Glomerular visceral epithelial cell (primary cell): Measurements from ENCODE around the gene RABGEF1.
"Not testable (repeated sequence)": the region's sequence is repeated elsewhere in the genome, so short reads cannot be mapped to it uniquely, and the experiment has no call there.

Experiments used
- DNase-seq: peaks from one replicate; pipeline ENCODE4 v3.0.0-alpha.2; 2016; ENCODE audit errors: extremely low spot score

RABGEF1 gene

GRCh38 chr7:66765322-66766025, 24.9 kb downstream of the RABGEF1 start:
- DNase-seq = not testable (repeated sequence)

GRCh38 chr7:66766041-66766440, 25.5 kb downstream of the RABGEF1 start:
- no peak for DNase-seq

GRCh38 chr7:66767486-66767885, 27.0 kb downstream of the RABGEF1 start:
- DNase-seq = not testable (repeated sequence)

GRCh38 chr7:66768865-66769832, 28.6 kb downstream of the RABGEF1 start:
- DNase-seq = no peak

- DNase-seq = no peak
Measured at GRCh38 chr7:66769833-66770512, 29.4 kb downstream of the RABGEF1 start.

GRCh38 chr7:66771795-66772194, 31.3 kb downstream of the RABGEF1 start:
- no peak for DNase-seq

GRCh38 chr7:66773744-66774143, 33.2 kb downstream of the RABGEF1 start:
- not testable (repeated sequence) for DNase-seq

GRCh38 chr7:66776383-66776782, 35.9 kb downstream of the RABGEF1 start:
- DNase-seq = not testable (repeated sequence)

- DNase-seq = no peak
Measured at GRCh38 chr7:66776800-66777442, 36.4 kb downstream of the RABGEF1 start.

- peak; percentile 13 for DNase-seq
Measured at GRCh38 chr7:66778201-66778600, 37.7 kb downstream of the RABGEF1 start.

GRCh38 chr7:66779669-66780409, 39.3 kb downstream of the RABGEF1 start:
- DNase-seq = no peak

GRCh38 chr7:66781408-66782090, 41.0 kb downstream of the RABGEF1 start:
- no peak for DNase-seq

GRCh38 chr7:66782875-66783274, 42.3 kb downstream of the RABGEF1 start:
- not testable (repeated sequence) for DNase-seq

- not testable (repeated sequence) for DNase-seq
Measured at GRCh38 chr7:66783887-66784595, 43.5 kb downstream of the RABGEF1 start.

- DNase-seq = no peak
Measured at GRCh38 chr7:66790196-66790595, 49.7 kb downstream of the RABGEF1 start.

- DNase-seq = no peak
Measured at GRCh38 chr7:66790725-66791124, 50.2 kb downstream of the RABGEF1 start.

- DNase-seq = no peak
Measured at GRCh38 chr7:66800591-66800990, 60.1 kb downstream of the RABGEF1 start.

- no peak for DNase-seq
Measured at GRCh38 chr7:66804001-66804400, 63.5 kb downstream of the RABGEF1 start.

- DNase-seq = no peak
Measured at GRCh38 chr7:66807736-66808135, 67.2 kb downstream of the RABGEF1 start.

GRCh38 chr7:66810716-66811115, 70.2 kb downstream of the RABGEF1 start:
- no peak for DNase-seq
